Measurements from ENCODE around the gene NUP210L. TPM values are rescaled to one million over a fixed set of nuclear protein-coding genes. Genes with fewer than 3 reads are reported as not detected.

The NUP210L gene
- total RNA-seq, 2 donors from 2014 or later = 0.07 to 0.11 TPM

- whole genome bisulfite sequencing, 2 experiments (ENCODE audit: insufficient coverage in 1 of 2, insufficient read length in 1 of 2) = 71% methylated on average over 1 of the region's 1 CpG; no CpG with 5 or more reads in 1 of the 2 experiments
- no peak overlapping the region for H3K9ac ChIP-seq (ENCODE audit: extremely low read depth, low read length, poor library complexity, severe bottlenecking)
Observed at GRCh38 chr1:154190550-154190949, 35.7 kb upstream of the NUP210L start.

GRCh38 chr1:154186852-154187501 lies 32.1 kb upstream of the NUP210L start:
- no peaks in the 10 kb centered on the region for H3K9me3 Mint-ChIP-seq
- Histone ChIP-seq H3K27ac (ENCODE audit: low read depth, low read length) (no peak overlapping the region), H3K9me3 (ENCODE audit: control insufficient read depth, low read length) (no peaks in the 10 kb centered on the region), H3K9ac (ENCODE audit: extremely low read depth, low read length, poor library complexity, severe bottlenecking) (no peak overlapping the region), H3K27me3 (ENCODE audit: control insufficient read depth, insufficient read depth, low read length, poor library complexity, severe bottlenecking) (no peaks in the 10 kb centered on the region), H3K4me1 (ENCODE audit: control insufficient read depth, insufficient read depth, low read length) (peaks cover 14% of the 10 kb centered on the region), H3K36me3 (ENCODE audit: control insufficient read depth, insufficient read depth, low read length) (no peaks in the 10 kb centered on the region), H3K4me3 (ENCODE audit: low read length) (peak overlapping the region; percentile 44)
- peaks cover under 1% of the 10 kb centered on the region for H3K36me3 Mint-ChIP-seq (ENCODE audit: low read depth)
- 28 to 37% methylated on average over 2 of the region's 2 CpGs for WGBS, 2 experiments (ENCODE audit: insufficient coverage in 1 of 2, insufficient read length in 1 of 2)
- TF ChIP-seq CTCF (conservative IDR thresholded peaks at IDR 0.05) = no peak
- H3K4me1 Mint-ChIP-seq = peaks cover 31% of the 10 kb centered on the region
- H3K27me3 Mint-ChIP-seq (ENCODE audit: insufficient read depth) = peaks cover 3% of the 10 kb centered on the region
- DNase-seq = no peak
- no peak overlapping the region for H3K27ac Mint-ChIP-seq
- H3K4me3 Mint-ChIP-seq = no peak overlapping the region

More at GRCh38 chr1:154190550-154190949, 35.7 kb upstream of the NUP210L start:
- Histone ChIP-seq H3K9me3 (ENCODE audit: control insufficient read depth, low read length) (no peaks in the 10 kb centered on the region), H3K27me3 (ENCODE audit: control insufficient read depth, insufficient read depth, low read length, poor library complexity, severe bottlenecking) (peaks cover 22% of the 10 kb centered on the region), H3K4me1 (ENCODE audit: control insufficient read depth, insufficient read depth, low read length) (peaks cover 20% of the 10 kb centered on the region), H3K36me3 (ENCODE audit: control insufficient read depth, insufficient read depth, low read length) (no peaks in the 10 kb centered on the region), H3K27ac (ENCODE audit: low read depth, low read length) (no peak overlapping the region), H3K4me3 (ENCODE audit: low read length) (no peak overlapping the region)
- H3K27ac Mint-ChIP-seq = no peak overlapping the region
- H3K4me3 Mint-ChIP-seq = no peak overlapping the region
- TF ChIP-seq CTCF (conservative IDR thresholded peaks at IDR 0.05) = no peak
- DNase-seq = no peak
- H3K36me3 Mint-ChIP-seq (ENCODE audit: low read depth) = no peaks in the 10 kb centered on the region
- H3K9me3 Mint-ChIP-seq = no peaks in the 10 kb centered on the region
- peaks cover 30% of the 10 kb centered on the region for H3K4me1 Mint-ChIP-seq
- H3K27me3 Mint-ChIP-seq (ENCODE audit: insufficient read depth) = peaks cover 33% of the 10 kb centered on the region

DNA sequence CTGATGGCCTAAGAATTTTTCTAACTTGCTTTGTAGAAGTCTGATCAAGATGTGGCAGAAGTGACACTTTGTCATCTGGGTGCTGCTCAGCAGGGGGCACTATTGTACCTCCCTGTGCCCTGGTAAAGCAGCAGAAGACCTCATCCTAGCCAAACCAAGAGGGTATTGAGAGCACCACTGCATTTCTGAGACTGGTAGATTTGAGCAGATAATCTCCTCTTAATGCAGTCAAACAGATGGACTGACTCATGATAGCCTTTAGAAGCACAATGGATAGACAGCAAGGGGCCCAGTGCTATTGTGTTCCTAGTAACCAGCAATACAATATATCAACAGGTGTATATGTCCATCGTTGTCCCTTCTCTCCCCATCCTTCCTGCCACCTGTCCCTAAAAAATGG lies 31.3 kb upstream of the NUP210L start:
- DNase-seq = peak; percentile 87
- 78 to 82% methylated on average over 1 of the region's 1 CpG for WGBS, 2 experiments (ENCODE audit: insufficient coverage in 1 of 2, insufficient read length in 1 of 2)
- peak overlapping the region; percentile 44 for H3K4me3 ChIP-seq (ENCODE audit: low read length)
- no peaks in the 10 kb centered on the region for H3K36me3 ChIP-seq (ENCODE audit: control insufficient read depth, insufficient read depth, low read length)
- no peak overlapping the region for H3K9ac ChIP-seq (ENCODE audit: extremely low read depth, low read length, poor library complexity, severe bottlenecking)
- peaks cover 35% of the 10 kb centered on the region for H3K4me1 Mint-ChIP-seq
- H3K36me3 Mint-ChIP-seq (ENCODE audit: low read depth) = peaks cover 5% of the 10 kb centered on the region
- no peaks in the 10 kb centered on the region for H3K27me3 ChIP-seq (ENCODE audit: control insufficient read depth, insufficient read depth, low read length, poor library complexity, severe bottlenecking)
- H3K27ac Mint-ChIP-seq = peak overlapping the region; percentile 26
- H3K9me3 ChIP-seq (ENCODE audit: control insufficient read depth, low read length) = no peaks in the 10 kb centered on the region
- peaks cover 12% of the 10 kb centered on the region for H3K4me1 ChIP-seq (ENCODE audit: control insufficient read depth, insufficient read depth, low read length)
- no peak overlapping the region for H3K4me3 Mint-ChIP-seq
- H3K9me3 Mint-ChIP-seq = no peaks in the 10 kb centered on the region
- peaks cover 3% of the 10 kb centered on the region for H3K27me3 Mint-ChIP-seq (ENCODE audit: insufficient read depth)
- H3K27ac ChIP-seq (ENCODE audit: low read depth, low read length) = no peak overlapping the region
- TF ChIP-seq CTCF (conservative IDR thresholded peaks at IDR 0.05) = peak; percentile 77

Measured in endodermal cell (in vitro differentiated cells).